Fibroblast of pulmonary artery (primary cell): ENCODE results near the gene ORM2.

Experiments
- DNase-seq: peaks from one replicate; pipeline ENCODE4 v3.0.0-alpha.2; 2010; ENCODE audit warnings: low read depth
- H3K4me3 ChIP-seq: replicated peaks from 2 replicates; pipeline ENCODE4 v1.5.1; 2011; ENCODE audit warnings: low read depth, mild to moderate bottlenecking, control low read depth, low read length, moderate library complexity
- TF ChIP-seq, protein P1 (sequence below): IDR thresholded peaks from 2 replicates; pipeline ENCODE4 v1.5.1; 2011; ENCODE audit warnings: mild to moderate bottlenecking, control low read depth, low read length, inconsistent platforms; ENCODE audit errors: missing control alignments

Gene ORM2

DNA sequence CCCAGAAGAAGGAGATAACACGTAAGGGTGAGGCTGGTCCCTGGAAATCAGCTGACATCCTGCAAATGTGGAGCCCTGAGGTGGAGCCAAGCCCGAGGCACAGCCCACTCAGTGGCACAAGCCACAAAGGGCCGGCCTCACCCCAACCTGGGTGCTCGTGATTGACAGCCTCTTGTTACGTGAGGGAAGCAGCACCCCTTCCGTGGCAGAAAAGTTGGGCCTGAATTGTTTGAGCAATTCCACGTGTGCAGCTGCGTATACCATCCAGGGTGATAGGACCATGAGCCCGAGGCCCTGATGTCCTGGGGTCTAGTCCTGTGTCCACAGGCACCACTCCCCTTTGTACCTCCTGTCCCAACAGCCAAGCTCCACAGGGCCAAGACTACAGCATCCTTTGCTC lies 4.8 kb downstream of the ORM2 start:
- TF ChIP-seq, protein P1, sequence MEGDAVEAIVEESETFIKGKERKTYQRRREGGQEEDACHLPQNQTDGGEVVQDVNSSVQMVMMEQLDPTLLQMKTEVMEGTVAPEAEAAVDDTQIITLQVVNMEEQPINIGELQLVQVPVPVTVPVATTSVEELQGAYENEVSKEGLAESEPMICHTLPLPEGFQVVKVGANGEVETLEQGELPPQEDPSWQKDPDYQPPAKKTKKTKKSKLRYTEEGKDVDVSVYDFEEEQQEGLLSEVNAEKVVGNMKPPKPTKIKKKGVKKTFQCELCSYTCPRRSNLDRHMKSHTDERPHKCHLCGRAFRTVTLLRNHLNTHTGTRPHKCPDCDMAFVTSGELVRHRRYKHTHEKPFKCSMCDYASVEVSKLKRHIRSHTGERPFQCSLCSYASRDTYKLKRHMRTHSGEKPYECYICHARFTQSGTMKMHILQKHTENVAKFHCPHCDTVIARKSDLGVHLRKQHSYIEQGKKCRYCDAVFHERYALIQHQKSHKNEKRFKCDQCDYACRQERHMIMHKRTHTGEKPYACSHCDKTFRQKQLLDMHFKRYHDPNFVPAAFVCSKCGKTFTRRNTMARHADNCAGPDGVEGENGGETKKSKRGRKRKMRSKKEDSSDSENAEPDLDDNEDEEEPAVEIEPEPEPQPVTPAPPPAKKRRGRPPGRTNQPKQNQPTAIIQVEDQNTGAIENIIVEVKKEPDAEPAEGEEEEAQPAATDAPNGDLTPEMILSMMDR, result no peak

DNA sequence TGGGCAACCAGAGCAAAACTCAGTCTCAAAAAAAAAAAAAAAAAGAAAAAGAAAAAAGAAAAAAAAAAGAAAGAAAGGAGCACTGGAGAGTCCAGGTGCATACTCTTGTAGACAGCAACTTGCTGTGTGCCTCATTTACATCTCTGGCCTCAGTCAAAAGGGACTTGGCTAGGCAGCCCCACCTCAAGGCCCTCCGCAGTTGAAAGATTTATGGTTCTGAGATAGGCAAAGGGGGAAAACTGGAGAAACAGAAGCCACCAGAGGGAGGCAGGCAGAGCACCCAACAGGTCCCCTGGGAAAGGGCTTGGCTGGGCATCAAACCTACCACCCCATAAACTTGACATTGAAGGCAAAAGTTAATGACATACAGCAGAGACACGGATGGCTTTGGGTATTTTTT lies 6.1 kb downstream of the ORM2 start:
- no peak for DNase-seq
- TF ChIP-seq, protein P1, result no peak

More for the DNA sequence above, 4.8 kb downstream of the ORM2 start:
- no peak for DNase-seq
- no peak overlapping the region for H3K4me3 ChIP-seq

DNA sequence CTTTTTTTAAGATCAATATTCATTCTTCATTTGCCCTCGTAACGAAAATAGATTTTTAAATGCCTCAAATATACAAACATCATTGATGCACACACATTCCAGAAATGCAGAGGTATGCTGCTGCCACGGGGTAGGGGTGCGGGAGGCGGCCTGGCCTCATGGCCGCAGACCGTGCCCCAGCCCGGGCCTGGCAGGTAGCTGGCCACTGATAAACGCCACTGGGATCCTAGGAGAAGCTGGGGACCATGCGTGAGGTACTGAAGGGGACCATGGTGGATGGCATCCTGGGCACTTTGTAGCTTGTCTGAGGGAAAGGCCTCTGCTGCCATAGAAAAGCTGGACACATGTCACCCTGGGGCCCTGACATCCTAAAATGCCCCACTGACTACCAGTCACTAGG lies 6.5 kb downstream of the ORM2 start:
- no peak for DNase-seq
- TF ChIP-seq, protein P1, result no peak
- H3K4me3 ChIP-seq, result no peak overlapping the region

More for the DNA sequence above, 6.1 kb downstream of the ORM2 start:
- H3K4me3 ChIP-seq, result no peak overlapping the region

DNA sequence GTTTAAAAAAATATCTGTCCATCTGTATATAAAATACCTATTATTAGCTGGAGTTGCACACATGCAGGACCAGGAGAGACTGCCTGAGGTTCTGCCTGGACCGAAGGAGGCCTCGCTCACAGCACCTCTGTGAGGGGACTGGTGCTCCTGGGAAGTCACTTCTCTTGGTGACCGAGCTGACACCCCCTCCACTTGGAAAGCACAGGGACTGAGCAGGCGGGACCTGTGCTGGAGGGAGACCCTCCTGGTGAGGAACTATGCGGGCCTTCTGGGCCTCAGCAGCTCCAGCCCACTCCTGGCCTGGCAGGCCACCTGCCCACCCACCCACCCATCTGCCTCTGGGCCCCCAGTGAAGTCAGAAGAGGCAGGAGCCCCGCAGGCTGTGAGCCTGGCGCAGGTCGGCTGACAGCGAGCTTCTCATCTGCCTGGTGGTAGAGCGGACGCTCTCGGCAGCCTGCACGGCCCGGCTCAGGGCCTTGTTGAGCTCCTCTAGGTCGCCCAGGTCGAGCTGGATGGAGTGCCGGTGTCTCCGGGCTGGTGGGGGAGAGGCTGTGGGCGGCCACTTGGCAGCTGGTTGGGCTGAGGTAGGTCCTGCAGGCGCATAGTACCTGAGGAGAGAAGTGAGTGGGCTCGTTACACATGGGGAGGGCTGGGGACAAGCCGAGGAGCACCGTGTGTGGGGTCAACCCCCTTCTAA lies 7.2 kb downstream of the ORM2 start:
- no peak for DNase-seq
- no peak overlapping the region for H3K4me3 ChIP-seq
- TF ChIP-seq, protein P1, result no peak

DNA sequence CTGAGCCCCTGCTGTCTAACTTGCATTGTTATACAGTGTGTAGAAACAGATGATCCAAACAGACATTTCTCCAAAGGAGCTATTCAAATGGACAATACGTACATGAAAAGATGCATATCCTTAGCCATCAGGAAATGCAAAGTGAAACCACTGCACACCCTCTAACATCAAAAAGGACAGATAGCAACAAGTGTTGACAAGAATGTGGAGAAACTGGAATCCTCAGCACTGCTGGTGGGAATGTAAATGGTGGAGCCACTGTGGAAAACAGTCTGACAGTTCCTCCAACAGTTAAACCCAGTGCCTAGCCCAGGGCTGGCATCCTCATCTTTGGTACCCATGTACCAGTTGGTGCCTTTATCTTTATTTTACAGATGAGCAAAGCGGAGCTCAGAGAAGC lies 8.5 kb downstream of the ORM2 start:
- DNase-seq, result no peak
- TF ChIP-seq, protein P1, result no peak
- H3K4me3 ChIP-seq, result no peak overlapping the region

DNA sequence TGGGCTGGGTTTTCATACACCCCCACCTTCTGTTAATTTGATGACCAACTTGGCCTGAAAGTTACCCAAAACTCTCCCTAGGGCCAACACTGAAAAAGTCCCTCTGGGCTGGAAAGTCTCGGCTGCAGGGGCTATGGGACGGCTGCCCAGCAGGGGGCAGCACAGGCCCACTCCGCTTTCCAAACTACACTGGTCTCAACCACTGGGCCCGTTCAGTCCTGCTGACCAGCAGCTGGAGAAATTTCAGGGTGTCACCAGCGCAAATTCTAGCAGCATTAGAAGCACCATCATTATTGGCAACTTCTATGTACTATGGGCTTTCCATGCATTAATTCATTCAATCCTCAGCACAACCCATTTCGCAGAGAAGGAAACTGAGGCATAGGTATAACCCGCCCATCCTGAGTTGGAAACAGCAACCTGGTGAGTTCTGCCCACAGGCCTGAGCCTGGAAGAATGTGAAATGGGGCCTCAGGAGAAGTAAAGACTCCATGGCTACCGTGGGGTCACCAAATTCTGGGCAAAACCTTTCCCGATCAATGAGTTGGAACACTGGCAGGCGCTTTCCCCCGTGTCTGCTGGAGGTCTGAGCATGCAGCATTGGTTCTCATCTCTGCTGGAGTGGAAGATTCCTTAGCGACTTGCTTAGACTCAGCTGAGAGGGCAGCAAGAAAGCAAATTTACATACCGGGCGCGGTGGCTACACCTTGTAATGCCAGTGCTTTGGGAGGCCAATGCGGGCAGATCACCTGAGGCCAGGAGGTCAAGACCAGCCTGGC lies 9.7 kb downstream of the ORM2 start:
- peak; percentile 65 for DNase-seq
- no peak overlapping the region for H3K4me3 ChIP-seq
- TF ChIP-seq, protein P1, result peak; percentile 94
